ENCODE measurements around the gene GRK2. TPM values are rescaled to one million over a fixed set of nuclear protein-coding genes. Genes with fewer than 3 reads are reported as not detected.

Gene GRK2
- total RNA-seq, 1 donor from 2014 or later, result 92.7 TPM

GRCh38 chr11:67304511-67305113, 38.3 kb downstream of the GRK2 start:
- Mint-ChIP-seq H3K9me3 (ENCODE audit: unreplicated experiment) (no peaks in the 10 kb centered on the region), H3K4me3 (ENCODE audit: unreplicated experiment) (no peak overlapping the region)
- DNase-seq (ENCODE audit: low spot score), result no peak

DNA sequence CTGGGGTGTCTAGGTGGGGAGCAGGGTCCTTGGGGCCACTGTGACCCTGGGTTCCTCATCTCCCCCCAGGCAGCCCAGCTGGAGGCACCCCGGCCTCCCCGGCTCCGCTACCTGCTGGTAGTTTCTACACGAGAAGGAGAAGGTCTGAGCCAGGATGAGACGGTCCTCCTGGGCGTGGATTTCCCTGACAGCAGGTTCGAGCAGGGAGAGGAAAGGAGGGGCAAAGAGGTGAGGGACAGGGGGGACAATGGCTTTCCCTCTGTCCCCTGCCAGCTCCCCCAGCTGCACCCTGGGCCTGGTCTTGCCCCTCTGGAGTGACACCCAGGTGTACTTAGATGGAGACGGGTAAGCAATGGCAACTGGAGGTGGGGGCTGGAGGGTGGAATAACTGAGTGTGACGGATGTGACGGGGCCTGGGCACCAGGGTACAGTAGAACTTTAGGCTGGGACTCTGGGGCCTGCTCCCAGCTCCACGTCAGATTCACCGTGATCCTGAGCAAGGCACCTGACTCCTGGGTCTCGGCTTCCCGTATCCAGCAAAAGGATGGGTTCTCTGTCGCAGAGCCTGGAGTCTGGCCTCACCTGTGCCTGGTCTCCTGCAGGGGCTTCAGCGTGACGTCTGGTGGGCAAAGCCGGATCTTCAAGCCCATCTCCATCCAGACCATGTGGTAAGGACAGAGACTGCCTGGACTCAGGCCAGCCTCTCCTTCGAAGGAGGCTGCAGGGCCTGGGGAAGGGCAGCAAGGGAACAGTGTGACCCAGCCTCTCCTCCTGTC, 40.7 kb downstream of the GRK2 start:
- Mint-ChIP-seq H3K36me3 (ENCODE audit: low read depth, unreplicated experiment) (no peaks in the 10 kb centered on the region), H3K9me3 (ENCODE audit: unreplicated experiment) (no peaks in the 10 kb centered on the region), H3K27ac (ENCODE audit: unreplicated experiment) (no peak overlapping the region), H3K4me3 (ENCODE audit: unreplicated experiment) (no peak overlapping the region), H3K27me3 (ENCODE audit: unreplicated experiment) (peaks cover 17% of the 10 kb centered on the region), H3K4me1 (ENCODE audit: unreplicated experiment) (peaks cover 7% of the 10 kb centered on the region)
- DNase-seq (ENCODE audit: low spot score), result no peak
- TF ChIP-seq, protein P1, sequence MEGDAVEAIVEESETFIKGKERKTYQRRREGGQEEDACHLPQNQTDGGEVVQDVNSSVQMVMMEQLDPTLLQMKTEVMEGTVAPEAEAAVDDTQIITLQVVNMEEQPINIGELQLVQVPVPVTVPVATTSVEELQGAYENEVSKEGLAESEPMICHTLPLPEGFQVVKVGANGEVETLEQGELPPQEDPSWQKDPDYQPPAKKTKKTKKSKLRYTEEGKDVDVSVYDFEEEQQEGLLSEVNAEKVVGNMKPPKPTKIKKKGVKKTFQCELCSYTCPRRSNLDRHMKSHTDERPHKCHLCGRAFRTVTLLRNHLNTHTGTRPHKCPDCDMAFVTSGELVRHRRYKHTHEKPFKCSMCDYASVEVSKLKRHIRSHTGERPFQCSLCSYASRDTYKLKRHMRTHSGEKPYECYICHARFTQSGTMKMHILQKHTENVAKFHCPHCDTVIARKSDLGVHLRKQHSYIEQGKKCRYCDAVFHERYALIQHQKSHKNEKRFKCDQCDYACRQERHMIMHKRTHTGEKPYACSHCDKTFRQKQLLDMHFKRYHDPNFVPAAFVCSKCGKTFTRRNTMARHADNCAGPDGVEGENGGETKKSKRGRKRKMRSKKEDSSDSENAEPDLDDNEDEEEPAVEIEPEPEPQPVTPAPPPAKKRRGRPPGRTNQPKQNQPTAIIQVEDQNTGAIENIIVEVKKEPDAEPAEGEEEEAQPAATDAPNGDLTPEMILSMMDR (IDR thresholded peaks at IDR 0.05; ENCODE audit: unreplicated experiment), result no peak

More at GRCh38 chr11:67304511-67305113, 38.3 kb downstream of the GRK2 start:
- TF ChIP-seq, protein P1 (IDR thresholded peaks at IDR 0.05; ENCODE audit: unreplicated experiment), result no peak
- H3K4me1 Mint-ChIP-seq (ENCODE audit: unreplicated experiment), result peaks cover 7% of the 10 kb centered on the region
- H3K36me3 Mint-ChIP-seq (ENCODE audit: low read depth, unreplicated experiment), result no peaks in the 10 kb centered on the region
- H3K27ac Mint-ChIP-seq (ENCODE audit: unreplicated experiment), result no peak overlapping the region
- peaks cover 21% of the 10 kb centered on the region for H3K27me3 Mint-ChIP-seq (ENCODE audit: unreplicated experiment)

- peaks cover 3% of the 10 kb centered on the region for H3K4me1 Mint-ChIP-seq (ENCODE audit: unreplicated experiment)
- peak; percentile 2 for DNase-seq (ENCODE audit: low spot score)
- no peak overlapping the region for H3K4me3 Mint-ChIP-seq (ENCODE audit: unreplicated experiment)
- no peaks in the 10 kb centered on the region for H3K36me3 Mint-ChIP-seq (ENCODE audit: low read depth, unreplicated experiment)
- TF ChIP-seq, protein P1 (IDR thresholded peaks at IDR 0.05; ENCODE audit: unreplicated experiment), result no peak
- no peak overlapping the region for H3K27ac Mint-ChIP-seq (ENCODE audit: unreplicated experiment)
- H3K27me3 Mint-ChIP-seq (ENCODE audit: unreplicated experiment), result peaks cover 13% of the 10 kb centered on the region
- H3K9me3 Mint-ChIP-seq (ENCODE audit: unreplicated experiment), result no peaks in the 10 kb centered on the region
Observed at GRCh38 chr11:67307545-67308001, 41.3 kb downstream of the GRK2 start.

GRCh38 chr11:67308031-67308866, 42.0 kb downstream of the GRK2 start:
- H3K27me3 Mint-ChIP-seq (ENCODE audit: unreplicated experiment), result peaks cover 11% of the 10 kb centered on the region
- DNase-seq (ENCODE audit: low spot score), result peak; percentile 2
- no peak overlapping the region for H3K27ac Mint-ChIP-seq (ENCODE audit: unreplicated experiment)
- H3K9me3 Mint-ChIP-seq (ENCODE audit: unreplicated experiment), result no peaks in the 10 kb centered on the region
- H3K36me3 Mint-ChIP-seq (ENCODE audit: low read depth, unreplicated experiment), result no peaks in the 10 kb centered on the region
- no peak overlapping the region for H3K4me3 Mint-ChIP-seq (ENCODE audit: unreplicated experiment)
- TF ChIP-seq, protein P1 (IDR thresholded peaks at IDR 0.05; ENCODE audit: unreplicated experiment), result no peak
- no peaks in the 10 kb centered on the region for H3K4me1 Mint-ChIP-seq (ENCODE audit: unreplicated experiment)

All from endothelial cell (in vitro differentiated cells).